HG03342 (cell line): ENCODE data around the gene JAKMIP3.

Source experiments
- ATAC-seq: cut with Tn5 transposase; IDR thresholded peaks from one replicate; pipeline ENCODE4 v1.9.1; 2021; ENCODE audit warnings: mild to moderate bottlenecking, moderate library complexity; ENCODE audit not compliant: unreplicated experiment

The JAKMIP3 gene

DNA sequence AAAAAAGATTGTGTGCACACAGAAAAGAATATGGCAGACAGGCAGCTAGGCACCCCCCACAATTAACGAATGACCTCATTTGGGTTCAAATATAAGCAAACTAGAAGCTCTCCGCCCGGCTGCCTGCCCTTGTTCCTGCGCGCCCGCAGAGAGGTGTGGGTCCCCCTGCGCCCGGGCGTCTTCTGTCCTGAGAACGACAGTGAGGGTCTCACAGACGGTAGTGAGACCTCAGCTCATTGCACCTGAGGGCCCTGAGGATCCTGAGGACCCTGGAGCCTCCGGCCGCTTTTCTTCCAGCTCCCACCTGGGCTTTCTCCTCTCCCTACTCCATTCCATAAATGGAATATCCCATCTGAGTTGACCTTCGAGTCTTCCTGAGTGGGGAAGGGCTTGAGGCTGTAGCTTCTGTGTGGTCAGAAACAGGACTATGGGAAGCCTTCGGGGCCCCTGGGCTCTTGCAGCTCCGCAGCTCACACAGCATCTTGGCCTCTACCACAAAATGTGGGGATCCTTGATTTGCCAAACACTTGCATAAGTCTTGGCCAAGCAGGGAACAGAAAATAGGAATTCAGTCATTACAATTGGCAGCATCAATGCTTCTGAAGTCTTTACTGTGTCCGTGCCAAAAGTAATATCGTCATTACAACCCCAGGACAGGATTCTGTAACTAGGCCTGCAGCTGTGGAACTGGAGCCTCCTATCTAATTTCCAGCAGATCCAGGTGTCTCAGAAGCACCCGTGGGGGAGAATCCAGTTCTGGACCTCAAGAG lies 43.8 kb downstream of the JAKMIP3 start:
- no peak for ATAC-seq

DNA sequence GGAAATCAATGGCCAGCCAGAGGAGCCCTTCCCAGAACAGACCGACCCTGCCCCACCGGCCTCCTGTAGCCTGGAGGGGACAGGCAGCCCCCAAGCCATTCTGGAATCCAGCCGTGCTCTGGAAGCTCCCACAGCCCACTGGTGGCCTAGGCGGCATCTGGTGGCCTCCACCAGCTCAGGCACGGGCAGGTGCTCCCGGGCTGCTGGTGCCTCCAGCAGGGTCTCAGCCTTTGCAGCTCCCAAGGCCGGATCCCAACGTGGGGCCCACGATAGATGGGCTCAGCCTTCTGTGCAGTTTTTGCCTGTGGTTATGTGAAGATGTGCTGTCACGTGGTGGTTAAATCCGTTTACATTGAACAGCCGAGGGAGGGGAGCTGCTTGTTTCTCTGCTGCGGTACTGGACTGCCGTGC lies 44.4 kb downstream of the JAKMIP3 start:
- ATAC-seq: no peak

DNA sequence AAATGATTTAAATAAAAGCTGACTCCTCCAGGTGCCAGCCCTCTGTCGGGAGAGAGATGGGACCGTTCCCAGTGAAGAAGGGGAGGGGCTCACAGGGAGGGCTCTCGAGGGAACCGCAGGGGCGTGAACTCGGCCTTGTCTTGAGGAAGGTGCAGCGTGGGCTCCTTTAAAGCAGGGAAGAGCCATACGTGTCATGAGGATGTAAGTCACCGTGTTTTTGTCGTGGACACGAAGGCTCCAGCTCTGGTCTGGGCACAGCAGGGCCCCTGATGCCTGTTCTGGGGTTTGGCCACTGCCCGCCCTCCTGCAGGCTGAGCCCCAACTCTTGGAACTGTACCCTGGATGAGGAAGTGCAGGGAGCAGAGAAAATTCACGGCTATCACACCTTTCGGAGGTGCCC lies 45.0 kb downstream of the JAKMIP3 start:
- no peak for ATAC-seq

DNA sequence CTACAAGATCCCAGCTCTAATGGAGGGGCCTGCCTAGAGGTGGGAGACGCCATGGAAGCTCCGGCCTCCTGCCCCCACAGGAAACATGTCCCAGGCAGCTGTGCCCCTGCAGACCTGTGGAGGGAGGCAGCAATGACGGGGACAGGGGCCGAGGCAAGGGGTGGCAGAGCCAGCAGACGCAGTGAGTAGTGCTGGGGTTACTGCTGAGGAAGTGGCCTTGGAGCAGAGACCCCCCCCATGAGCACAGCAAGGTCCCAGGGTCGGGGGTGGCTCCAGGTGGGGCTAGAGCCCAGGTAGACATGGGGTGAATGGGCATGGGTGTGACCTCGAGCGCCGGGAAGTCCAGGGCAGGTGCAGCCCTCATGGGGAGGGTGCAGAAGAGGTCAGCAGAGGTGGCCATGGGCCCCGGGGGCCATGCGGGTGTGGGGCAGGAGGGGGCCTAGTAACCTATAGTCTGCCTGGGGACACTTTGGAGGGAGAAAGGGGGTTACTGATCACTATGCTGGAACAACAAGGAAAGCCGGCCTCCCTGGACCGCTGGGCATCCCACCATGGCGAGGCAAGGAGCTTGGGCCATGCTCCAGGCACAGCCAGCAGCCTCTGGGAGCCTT lies 45.5 kb downstream of the JAKMIP3 start:
- no peak for ATAC-seq

DNA sequence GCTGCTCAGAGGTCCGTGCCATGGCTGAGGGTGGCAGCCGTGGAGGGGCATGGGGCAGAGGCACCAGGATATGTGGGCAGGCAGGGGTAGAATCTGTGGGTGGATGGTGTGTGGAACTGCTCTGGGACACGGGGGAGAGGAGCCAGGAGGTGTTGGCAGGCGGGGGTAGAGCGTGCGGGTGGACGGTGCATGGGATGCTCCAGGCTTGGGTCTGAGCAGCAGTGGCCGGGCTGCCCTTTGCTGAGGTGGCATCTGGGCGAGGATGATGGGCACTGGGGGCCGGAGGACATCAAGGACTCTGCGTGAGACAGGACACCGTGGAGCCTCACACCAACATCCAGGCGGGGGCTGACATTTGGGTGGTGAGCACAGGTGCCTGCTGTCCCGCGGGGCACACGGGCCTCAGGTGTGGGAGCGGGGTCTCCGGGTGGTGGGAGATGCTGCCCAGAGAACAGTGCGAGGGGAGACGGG lies 46.2 kb downstream of the JAKMIP3 start:
- ATAC-seq: no peak

DNA sequence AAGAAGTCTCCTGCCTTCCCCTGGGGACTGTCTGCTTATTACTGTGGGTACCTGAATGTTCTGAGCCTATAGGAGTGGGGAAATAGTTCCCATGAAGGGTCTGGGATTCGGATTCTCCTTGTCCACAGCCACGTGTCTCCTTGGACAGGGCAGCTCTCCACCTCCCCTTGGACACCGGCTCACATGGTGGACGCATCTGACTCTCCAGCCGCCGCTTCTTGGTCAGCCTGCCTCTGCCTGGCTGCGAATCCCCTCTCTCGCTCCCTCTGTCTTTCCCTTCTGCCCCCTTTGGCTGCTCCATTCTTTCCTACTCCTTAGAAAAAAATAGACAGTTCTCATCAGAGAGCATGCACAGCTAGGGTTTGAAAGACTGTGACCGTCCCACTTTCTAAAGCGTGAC lies 46.9 kb downstream of the JAKMIP3 start:
- ATAC-seq: no peak

DNA sequence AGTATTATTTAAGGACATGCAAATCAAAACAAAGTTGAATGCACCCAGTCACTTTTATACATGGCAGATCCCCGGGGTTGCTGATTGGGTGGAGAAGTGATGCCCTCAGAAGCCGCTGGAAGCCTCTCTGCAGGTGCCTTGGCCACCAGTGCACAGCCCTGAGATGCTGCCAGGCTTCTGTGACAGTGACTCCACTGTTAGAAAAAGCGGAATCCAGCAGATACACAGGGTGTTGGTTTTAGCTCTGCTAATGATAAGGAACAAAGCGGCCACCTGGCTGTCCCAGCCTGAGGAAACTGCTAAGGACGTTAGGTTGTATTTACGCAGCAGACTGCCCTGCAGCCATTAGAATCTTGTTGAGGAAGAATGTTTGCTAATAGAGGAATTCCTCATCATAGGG lies 47.5 kb downstream of the JAKMIP3 start:
- ATAC-seq: no peak

DNA sequence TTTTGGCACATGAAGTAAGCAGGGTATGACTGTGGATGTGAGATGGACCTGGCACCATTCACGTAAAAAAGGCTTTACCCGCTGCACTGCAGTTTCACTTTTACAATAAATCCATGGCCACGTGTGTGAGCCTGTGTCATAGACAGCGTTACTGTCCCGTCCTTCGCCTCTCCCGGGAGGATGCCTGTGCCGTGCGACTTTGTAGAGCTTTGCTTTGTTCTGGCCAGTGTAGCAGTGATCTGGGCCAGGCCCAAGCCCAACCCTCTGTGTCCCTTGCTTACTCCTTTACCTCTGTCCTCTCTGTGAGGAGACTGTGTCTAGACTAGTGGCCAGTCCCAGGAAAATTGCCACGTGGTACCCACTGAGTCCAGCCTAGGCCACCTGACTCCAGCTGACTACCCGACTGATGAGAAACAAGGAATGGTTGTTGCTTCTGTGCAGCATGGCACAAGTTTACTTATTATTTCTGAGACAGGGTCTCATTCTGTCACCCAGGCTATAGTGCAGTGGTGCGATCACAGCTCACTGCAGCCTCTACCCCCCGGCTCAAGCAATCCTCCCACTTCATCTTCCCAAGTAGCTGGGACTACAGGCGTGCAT lies 48.1 kb downstream of the JAKMIP3 start:
- ATAC-seq: no peak

DNA sequence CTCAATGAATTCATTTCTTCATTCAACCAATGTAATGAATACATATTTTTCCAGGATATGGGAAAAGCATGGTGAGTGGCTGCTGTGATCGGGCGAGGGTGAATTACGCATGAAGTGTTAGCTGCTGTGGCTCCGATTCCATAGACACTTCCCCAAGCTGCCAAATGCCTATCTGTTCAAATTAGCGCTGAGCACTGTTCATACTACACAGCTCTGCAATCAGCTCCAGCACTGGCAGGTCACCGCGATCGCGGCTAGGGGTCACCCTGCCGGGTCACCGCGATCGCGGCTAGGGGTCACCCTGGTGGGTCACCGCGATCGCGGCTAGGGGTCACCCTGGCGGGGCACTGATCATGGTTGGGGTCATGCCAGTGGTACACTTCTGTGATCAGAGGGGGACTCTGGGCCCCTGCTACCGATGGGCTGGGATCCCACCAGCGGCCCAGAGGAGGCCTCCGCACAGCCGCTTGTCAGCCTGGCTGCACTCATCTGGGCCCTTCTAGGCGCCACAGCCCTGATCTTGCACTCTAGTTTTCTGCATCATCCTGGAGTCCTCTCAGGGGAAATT lies 49.3 kb downstream of the JAKMIP3 start:
- ATAC-seq: no peak
